Measurements from ENCODE around the gene SLC22A7.
A peak's percentile ranks its signal among the peaks of the same experiment; 100 is the strongest.

SLC22A7 gene

GRCh38 chr6:43277643-43278523 is 20.2 kb upstream of the SLC22A7 start:
- TF ChIP-seq, protein P1, sequence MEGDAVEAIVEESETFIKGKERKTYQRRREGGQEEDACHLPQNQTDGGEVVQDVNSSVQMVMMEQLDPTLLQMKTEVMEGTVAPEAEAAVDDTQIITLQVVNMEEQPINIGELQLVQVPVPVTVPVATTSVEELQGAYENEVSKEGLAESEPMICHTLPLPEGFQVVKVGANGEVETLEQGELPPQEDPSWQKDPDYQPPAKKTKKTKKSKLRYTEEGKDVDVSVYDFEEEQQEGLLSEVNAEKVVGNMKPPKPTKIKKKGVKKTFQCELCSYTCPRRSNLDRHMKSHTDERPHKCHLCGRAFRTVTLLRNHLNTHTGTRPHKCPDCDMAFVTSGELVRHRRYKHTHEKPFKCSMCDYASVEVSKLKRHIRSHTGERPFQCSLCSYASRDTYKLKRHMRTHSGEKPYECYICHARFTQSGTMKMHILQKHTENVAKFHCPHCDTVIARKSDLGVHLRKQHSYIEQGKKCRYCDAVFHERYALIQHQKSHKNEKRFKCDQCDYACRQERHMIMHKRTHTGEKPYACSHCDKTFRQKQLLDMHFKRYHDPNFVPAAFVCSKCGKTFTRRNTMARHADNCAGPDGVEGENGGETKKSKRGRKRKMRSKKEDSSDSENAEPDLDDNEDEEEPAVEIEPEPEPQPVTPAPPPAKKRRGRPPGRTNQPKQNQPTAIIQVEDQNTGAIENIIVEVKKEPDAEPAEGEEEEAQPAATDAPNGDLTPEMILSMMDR (IDR thresholded peaks at IDR 0.05; ENCODE audit: insufficient read depth, low read depth, low read length, missing control alignments): no peak
- no peak for DNase-seq (ENCODE audit: low read depth)
- no peak overlapping the region for H3K4me3 ChIP-seq (ENCODE audit: low read length)

DNA sequence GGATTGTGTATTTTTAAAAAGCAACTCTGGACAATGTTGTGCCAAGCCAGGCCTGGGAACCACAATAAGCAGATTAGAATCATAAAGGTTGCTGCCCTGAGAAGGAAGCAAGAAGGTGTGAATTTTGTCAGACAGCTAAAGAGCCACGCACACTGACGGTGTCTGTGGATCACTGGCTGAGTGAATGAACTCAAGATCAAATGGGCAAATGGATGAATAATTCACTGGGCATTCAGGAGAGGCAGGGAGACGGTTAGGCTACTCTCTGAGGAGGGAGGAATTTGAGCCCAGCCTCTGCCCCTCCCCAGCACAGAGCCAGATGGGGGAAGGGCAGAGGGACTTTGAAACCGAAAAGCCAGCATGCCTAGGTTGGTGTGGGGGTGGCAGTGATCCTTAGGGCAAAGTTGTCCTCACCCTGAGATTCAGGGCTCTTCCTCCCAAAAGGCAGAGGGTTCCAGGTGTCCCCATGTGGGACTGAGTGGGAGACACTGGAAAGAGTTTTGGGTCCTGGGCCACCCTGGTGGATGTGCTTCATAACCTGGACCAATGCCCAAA is 19.5 kb upstream of the SLC22A7 start:
- peak; percentile 37 for DNase-seq (ENCODE audit: low read depth)
- TF ChIP-seq, protein P1 (IDR thresholded peaks at IDR 0.05; ENCODE audit: insufficient read depth, low read depth, low read length, missing control alignments): no peak
- H3K4me3 ChIP-seq (ENCODE audit: low read length): no peak overlapping the region

DNA sequence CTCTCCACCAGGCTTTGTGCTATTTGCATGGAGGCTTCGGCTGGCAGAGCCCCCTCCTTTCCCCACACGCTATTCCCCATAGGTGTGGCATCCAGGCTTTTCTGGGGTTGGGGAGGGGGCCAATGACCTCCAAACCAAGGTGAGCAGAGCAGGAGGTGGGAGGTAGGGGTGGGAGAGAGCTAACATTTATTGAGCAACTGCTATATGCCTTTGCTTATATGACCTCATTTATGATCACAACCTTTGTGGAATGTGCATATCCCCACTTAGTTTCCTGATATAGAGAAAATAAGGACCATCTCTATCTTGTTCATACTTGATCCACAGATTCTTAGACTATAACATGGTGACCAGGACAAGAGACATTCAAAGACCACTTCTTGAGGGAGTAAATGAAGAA is 17.8 kb upstream of the SLC22A7 start:
- TF ChIP-seq, protein P1 (IDR thresholded peaks at IDR 0.05; ENCODE audit: insufficient read depth, low read depth, low read length, missing control alignments): no peak
- no peak for DNase-seq (ENCODE audit: low read depth)
- no peak overlapping the region for H3K4me3 ChIP-seq (ENCODE audit: low read length)

GRCh38 chr6:43282060-43282459 is 16.0 kb upstream of the SLC22A7 start:
- H3K4me3 ChIP-seq (ENCODE audit: low read length): no peak overlapping the region
- TF ChIP-seq, protein P1 (IDR thresholded peaks at IDR 0.05; ENCODE audit: insufficient read depth, low read depth, low read length, missing control alignments): no peak
- DNase-seq (ENCODE audit: low read depth): no peak

DNA sequence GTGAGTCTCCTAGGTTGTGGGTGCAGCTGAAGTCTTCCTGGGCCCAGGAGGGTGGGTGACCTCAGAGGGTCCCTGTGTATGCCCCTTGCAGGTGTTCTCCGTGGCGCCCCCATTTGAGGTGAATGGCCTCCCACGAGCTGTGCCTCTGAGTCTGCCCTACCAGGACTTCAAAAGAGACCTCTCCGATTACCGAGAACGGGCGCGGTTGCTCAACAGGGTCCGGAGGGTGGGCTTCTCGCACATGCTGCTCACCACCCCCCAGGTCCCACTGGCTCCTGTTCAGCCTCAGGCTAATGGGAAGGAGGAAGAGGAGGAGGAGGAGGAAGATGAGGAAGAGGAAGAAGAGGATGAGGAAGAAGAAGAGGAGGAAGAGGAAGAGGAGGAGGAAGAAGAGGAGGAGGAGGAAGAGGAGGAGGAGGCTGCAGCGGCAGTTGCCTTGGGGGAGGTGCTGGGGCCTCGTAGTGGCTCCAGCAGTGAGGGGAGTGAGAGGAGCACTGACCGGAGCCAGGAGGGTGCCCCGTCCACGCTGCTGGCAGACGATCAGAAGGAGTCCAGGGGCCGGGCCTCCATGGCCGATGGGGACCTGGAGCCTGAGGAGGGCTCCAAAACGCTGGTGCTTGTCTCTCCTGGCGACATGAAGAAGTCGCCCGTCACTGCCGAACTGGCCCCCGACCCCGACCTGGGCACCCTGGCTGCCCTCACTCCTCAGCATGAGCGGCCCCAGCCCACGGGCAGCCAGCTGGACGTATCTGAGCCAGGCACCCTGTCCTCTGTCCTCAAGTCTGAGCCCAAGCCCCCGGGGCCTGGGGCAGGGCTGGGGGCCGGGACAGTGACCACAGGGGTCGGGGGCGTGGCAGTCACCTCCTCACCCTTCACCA is 15.2 kb upstream of the SLC22A7 start:
- no peak for DNase-seq (ENCODE audit: low read depth)
- TF ChIP-seq, protein P1 (IDR thresholded peaks at IDR 0.05; ENCODE audit: insufficient read depth, low read depth, low read length, missing control alignments): no peak
- no peak overlapping the region for H3K4me3 ChIP-seq (ENCODE audit: low read length)

DNA sequence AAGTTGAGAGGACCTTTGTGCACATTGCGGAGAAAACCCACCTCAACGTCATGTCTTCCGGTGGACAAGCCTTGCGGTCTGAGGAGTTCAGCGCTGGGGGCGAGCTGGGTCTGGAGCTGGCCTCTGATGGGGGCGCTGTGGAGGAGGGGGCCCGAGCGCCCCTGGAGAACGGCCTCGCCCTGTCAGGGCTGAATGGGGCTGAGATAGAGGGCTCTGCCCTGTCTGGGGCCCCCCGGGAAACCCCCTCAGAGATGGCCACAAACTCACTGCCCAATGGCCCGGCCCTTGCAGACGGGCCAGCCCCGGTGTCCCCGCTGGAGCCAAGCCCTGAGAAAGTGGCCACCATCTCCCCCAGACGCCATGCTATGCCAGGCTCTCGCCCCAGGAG is 14.6 kb upstream of the SLC22A7 start:
- H3K4me3 ChIP-seq (ENCODE audit: low read length): no peak overlapping the region
- TF ChIP-seq, protein P1 (IDR thresholded peaks at IDR 0.05; ENCODE audit: insufficient read depth, low read depth, low read length, missing control alignments): no peak
- no peak for DNase-seq (ENCODE audit: low read depth)
